SK-N-SH (cell line): Measurements from ENCODE around the gene PTCSC3.

Experiments
- CHD2 ChIP-seq: fragments of 150-350 bp; IDR thresholded peaks from 2 replicates; pipeline ENCODE4 v1.6.1; 2018; ENCODE audit warnings: low read length; ENCODE audit not compliant: partially characterized antibody
- CTCF ChIP-seq: fragments of 200-600 bp; sonication (generic); IDR thresholded peaks from 2 replicates; pipeline ENCODE4 v1.6.1; 2017; ENCODE audit warnings: antibody characterized with exemption, mild to moderate bottlenecking, moderate library complexity
- FOXJ3 ChIP-seq: sonication (generic); formaldehyde crosslinking; IDR thresholded peaks from 2 replicates; pipeline ENCODE4 v1.5.1; 2020; ENCODE audit warnings: mild to moderate bottlenecking, missing genetic modification reagents
- GATA2 ChIP-seq: sonication (generic); formaldehyde crosslinking; IDR thresholded peaks from 2 replicates; pipeline ENCODE4 v1.5.0; 2020; ENCODE audit warnings: mild to moderate bottlenecking, missing genetic modification reagents
- IRF3 ChIP-seq: fragments of 150-350 bp; IDR thresholded peaks from 2 replicates; pipeline ENCODE4 v1.6.1; 2016; ENCODE audit warnings: mild to moderate bottlenecking, low read depth, low read length
- MXI1 ChIP-seq: IDR thresholded peaks from 2 replicates; pipeline ENCODE4 v1.6.1; 2012; ENCODE audit warnings: mild to moderate bottlenecking, low read depth, low read length, improper control_type of control experiment
- POLR2AphosphoS5 ChIP-seq: IDR thresholded peaks from 2 replicates; pipeline ENCODE4 v1.6.1; 2012; ENCODE audit warnings: low read depth, low read length
- RAD21 ChIP-seq: IDR thresholded peaks from 2 replicates; pipeline ENCODE4 v1.6.1; 2012; ENCODE audit warnings: mild to moderate bottlenecking, low read length
- RCOR1 ChIP-seq: fragments of 150-350 bp; IDR thresholded peaks from 2 replicates; pipeline ENCODE4 v1.6.1; 2017; ENCODE audit warnings: antibody characterized with exemption, low read length
- REST ChIP-seq: IDR thresholded peaks from 2 replicates; pipeline ENCODE4 v1.6.1; 2012; ENCODE audit warnings: mild to moderate bottlenecking, low read depth, low read length, moderate library complexity
- RFX5 ChIP-seq: IDR thresholded peaks from 2 replicates; pipeline ENCODE4 v1.6.1; 2012; ENCODE audit warnings: mild to moderate bottlenecking, improper control_type of control experiment, low read length
- TCF12 ChIP-seq: IDR thresholded peaks from 2 replicates; pipeline ENCODE4 v1.4.0; 2012
- TEAD4 ChIP-seq: IDR thresholded peaks from 2 replicates; pipeline ENCODE4 v1.4.0; 2012; ENCODE audit warnings: mild to moderate bottlenecking, borderline replicate concordance; ENCODE audit not compliant: insufficient read depth
- TF ChIP-seq, protein P1 (sequence below): IDR thresholded peaks from 2 replicates; pipeline ENCODE4; 2012

DNA sequence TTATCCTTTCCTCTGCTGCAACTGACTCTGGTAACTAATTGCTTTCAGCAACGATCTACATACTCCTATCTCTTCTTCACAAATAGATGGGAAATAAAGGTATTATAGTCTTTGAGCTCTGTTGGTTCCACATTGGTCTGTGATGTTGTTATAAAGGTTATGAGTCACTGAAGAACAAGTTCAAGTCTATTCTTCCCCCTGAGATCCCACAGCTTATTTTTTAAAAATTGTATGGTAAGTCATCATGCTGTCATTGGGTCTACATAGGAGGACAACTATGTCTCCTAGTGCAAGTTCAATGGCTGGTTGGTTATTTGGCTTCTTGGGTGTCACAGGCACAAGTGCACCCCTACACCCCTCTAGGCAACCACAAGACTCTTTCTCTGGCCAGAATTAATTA lies 49.6 kb upstream of the PTCSC3 start:
- TF ChIP-seq CTCF: no peak
- TF ChIP-seq, protein P1, sequence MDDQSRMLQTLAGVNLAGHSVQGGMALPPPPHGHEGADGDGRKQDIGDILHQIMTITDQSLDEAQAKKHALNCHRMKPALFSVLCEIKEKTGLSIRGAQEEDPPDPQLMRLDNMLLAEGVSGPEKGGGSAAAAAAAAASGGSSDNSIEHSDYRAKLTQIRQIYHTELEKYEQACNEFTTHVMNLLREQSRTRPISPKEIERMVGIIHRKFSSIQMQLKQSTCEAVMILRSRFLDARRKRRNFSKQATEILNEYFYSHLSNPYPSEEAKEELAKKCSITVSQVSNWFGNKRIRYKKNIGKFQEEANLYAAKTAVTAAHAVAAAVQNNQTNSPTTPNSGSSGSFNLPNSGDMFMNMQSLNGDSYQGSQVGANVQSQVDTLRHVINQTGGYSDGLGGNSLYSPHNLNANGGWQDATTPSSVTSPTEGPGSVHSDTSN: no peak
- no peak for TF ChIP-seq RFX5
- no peak for TF ChIP-seq GATA2 (CRISPR knock-in tag)
- TF ChIP-seq FOXJ3: no peak
- no peak for TF ChIP-seq REST
- no peak for TF ChIP-seq POLR2AphosphoS5
- no peak for TF ChIP-seq MXI1
- TF ChIP-seq TEAD4: no peak
- TF ChIP-seq RCOR1: no peak
- no peak for TF ChIP-seq IRF3
- no peak for TF ChIP-seq CHD2
- no peak for TF ChIP-seq TCF12
- no peak for TF ChIP-seq RAD21
